PC-3 (cell line): ENCODE data around the gene RPS18. TPM values are rescaled to one million over a fixed set of nuclear protein-coding genes. Genes with fewer than 3 reads are reported as not detected.

Source experiments
- ATAC-seq: fragments of 200-7000 bp; cut with Tn5 transposase; 2 replicates; pipeline ENCODE4 v1.9.1; 2020; ENCODE audit warnings: mild to moderate bottlenecking, moderate library complexity
- BruUV-seq: library from RNA; stranded (reverse); fragments of 400-500 nt; replicated peaks from 2 replicates; lab custom pipeline; 2021; lab: Mats Ljungman, UMichigan
- CTCF ChIA-PET: fragments of 300-600 bp; sonication (Branson Sonifier 250); formaldehyde crosslinking; loops from one replicate; lab custom pipeline; 2022; ENCODE audit warnings: antibody characterized with exemption; lab: Charles Lee
- POLR2A ChIA-PET: fragments of 300-600 bp; sonication (Branson Sonifier 250); formaldehyde crosslinking; loops from one replicate; lab custom pipeline; 2022; ENCODE audit warnings: antibody characterized with exemption; ENCODE audit not compliant: unreplicated experiment; lab: Charles Lee
- DNase-seq: peaks from one replicate; pipeline ENCODE4 v3.0.0-alpha.2; 2015
- H2AFZ ChIP-seq: fragments of 300-600 bp; sonication (generic); 2 replicates; pipeline ENCODE4 v1.6.0; 2016; ENCODE audit warnings: antibody characterized with exemption, low read length
- H3F3A ChIP-seq: fragments of 300-600 bp; sonication (generic); one replicate; pipeline ENCODE4 v1.6.0; 2017; ENCODE audit warnings: antibody characterized with exemption, low read length, control low read depth, mild to moderate bottlenecking; ENCODE audit not compliant: unreplicated experiment
- H3K27ac ChIP-seq: fragments of 300-600 bp; sonication (generic); 2 replicates; pipeline ENCODE4 v1.5.1; 2016; ENCODE audit warnings: mild to moderate bottlenecking, low read length
- H3K27me3 ChIP-seq: fragments of 300-600 bp; sonication (generic); 2 replicates; pipeline ENCODE4 v1.6.1; 2016; ENCODE audit warnings: low read length, mixed read lengths
- H3K36me3 ChIP-seq: fragments of 300-600 bp; sonication (generic); 2 replicates; pipeline ENCODE4 v1.6.1; 2016; ENCODE audit warnings: low read depth, mixed run types, low read length, mixed read lengths
- H3K4me1 ChIP-seq: fragments of 300-600 bp; sonication (generic); 2 replicates; pipeline ENCODE4 v1.5.1; 2016; ENCODE audit warnings: low read length; ENCODE audit not compliant: insufficient read depth
- H3K4me2 ChIP-seq: fragments of 300-600 bp; sonication (generic); 2 replicates; pipeline ENCODE4 v1.6.0; 2016; ENCODE audit warnings: low read length
- H3K4me3 ChIP-seq: fragments of 300-600 bp; sonication (generic); 2 replicates; pipeline ENCODE4 v1.5.1; 2016; ENCODE audit warnings: mild to moderate bottlenecking, low read length, mixed read lengths
- H3K79me2 ChIP-seq: fragments of 300-600 bp; sonication (generic); 2 replicates; pipeline ENCODE4 v1.6.1; 2017; ENCODE audit warnings: low read length, mixed read lengths
- H3K9ac ChIP-seq: fragments of 300-600 bp; sonication (generic); 2 replicates; pipeline ENCODE4 v1.6.0; 2016; ENCODE audit warnings: mild to moderate bottlenecking, low read length
- H3K9me2 ChIP-seq: fragments of 300-600 bp; sonication (generic); replicated peaks from 2 replicates; pipeline ENCODE4 v1.6.1; 2016; ENCODE audit warnings: mixed run types, low read length, mixed read lengths
- H3K9me3 ChIP-seq: fragments of 300-600 bp; sonication (generic); 2 replicates; pipeline ENCODE4 v1.6.1; 2016; ENCODE audit warnings: low read length, mixed read lengths
- H4K20me1 ChIP-seq: fragments of 300-600 bp; sonication (generic); 2 replicates; pipeline ENCODE4 v1.6.1; 2016; ENCODE audit warnings: low read length, mixed read lengths
- CTCF ChIP-seq: fragments of 300-600 bp; sonication (generic); conservative IDR thresholded peaks from 2 replicates; pipeline ENCODE4 v1.5.1; 2017; ENCODE audit warnings: antibody characterized with exemption, low read depth, mild to moderate bottlenecking, low read length
- EZH2 ChIP-seq: fragments of 300-600 bp; sonication (generic); IDR thresholded peaks from one replicate; pipeline ENCODE4 v1.6.1; 2017; ENCODE audit warnings: antibody characterized with exemption, mild to moderate bottlenecking, low read length; ENCODE audit not compliant: unreplicated experiment
- EZH2phosphoT487 ChIP-seq: fragments of 300-600 bp; sonication (generic); IDR thresholded peaks from 2 replicates; pipeline ENCODE4 v1.6.1; 2018; ENCODE audit warnings: mild to moderate bottlenecking, antibody characterized with exemption, low read length, borderline replicate concordance
- intact Hi-C: fragments of 100-400 bp; cut with micrococcal nuclease; formaldehyde crosslinking; loops from 2 replicates; pipeline ENCODE4 v1.9.0; 2023
- total RNA-seq: library from RNA; depleted of rRNA; stranded (reverse); fragments of >200 nt; gene quantifications from 2 replicates; pipeline ENCODE4 v1.2.3, GENCODE V29; 2014

Gene RPS18
- total RNA-seq, 1 experiment from 2014 or later = 3,161 TPM

- BruUV-seq = TSS peak; percentile 2
Observed at GRCh38 chr6:33297406-33297955, 25.6 kb downstream of the RPS18 start.

DNA sequence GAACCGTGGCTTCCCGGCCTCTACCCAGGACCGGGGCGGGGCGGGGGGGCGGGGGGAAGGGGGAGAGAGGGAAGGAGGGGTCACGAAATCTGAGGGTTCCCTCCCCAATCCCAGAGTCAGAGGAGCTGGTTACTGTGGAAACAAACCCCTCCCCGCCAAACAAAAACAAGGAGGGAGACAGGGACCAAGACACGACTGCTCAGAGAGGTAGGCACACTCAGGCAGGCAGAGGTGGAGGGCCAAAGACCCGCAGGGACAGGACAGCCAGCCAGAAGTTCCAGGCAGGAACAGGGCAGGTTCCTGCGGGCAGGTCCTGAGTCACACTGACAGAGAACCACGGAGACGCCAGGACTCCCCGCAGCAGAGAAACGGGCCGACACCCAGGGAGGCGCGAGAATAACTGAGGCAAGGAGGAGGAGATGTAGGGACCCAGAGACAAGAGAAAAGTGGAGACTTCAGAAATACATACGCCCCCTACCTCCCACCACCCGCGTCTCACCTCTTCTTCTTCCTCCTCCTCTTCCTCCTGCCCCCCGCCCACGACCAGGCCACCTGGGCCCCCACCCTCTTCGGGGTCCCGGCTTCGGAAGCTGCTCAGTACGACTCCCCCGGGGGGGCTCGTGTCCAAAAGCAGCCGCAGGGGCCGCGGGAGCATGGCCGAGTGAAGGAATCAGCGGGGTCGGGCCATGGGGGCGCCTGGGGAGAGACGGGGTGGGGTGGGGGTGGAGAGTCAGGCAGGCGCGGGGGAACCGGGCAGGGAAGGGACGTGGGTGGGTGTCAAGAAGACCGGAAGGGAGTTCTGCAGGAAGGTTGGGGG is 26.3 kb downstream of the RPS18 start:
- intact Hi-C loops = loop anchor here (2.0 to 5.0 kb wide), 3 partner anchors 15 to 109 kb away; no protein-coding TSS in a partner anchor

More at GRCh38 chr6:33297406-33297955, 25.6 kb downstream of the RPS18 start:
- H2AFZ ChIP-seq = peak overlapping the region; percentile 88
- H3F3A ChIP-seq = peaks cover 3% of the 10 kb centered on the region
- peak overlapping the region; percentile 92 for H3K27ac ChIP-seq
- peak overlapping the region; percentile 100 for H3K4me2 ChIP-seq
- peak; percentile 72 for DNase-seq
- peaks cover 1% of the 10 kb centered on the region; the same call in 1 of the 2 replicates for H3K36me3 ChIP-seq
- peaks cover 15% of the 10 kb centered on the region for H3K4me1 ChIP-seq
- H3K9me3 ChIP-seq = no peaks in the 10 kb centered on the region
- peak overlapping the region; percentile 80 for H3K9ac ChIP-seq
- ChIA-PET POLR2A (interaction anchor here (0.6 kb wide), 3 partner anchors 382 to 1208 kb away, joined by 3 to 4 read pairs (median 4); no protein-coding TSS in a partner anchor), CTCF (no interaction called here)
- no peaks in the 10 kb centered on the region for H3K27me3 ChIP-seq
- no peaks in the 10 kb centered on the region for H4K20me1 ChIP-seq
- H3K4me3 ChIP-seq = peak overlapping the region; percentile 78
- H3K79me2 ChIP-seq = peaks cover 20% of the 10 kb centered on the region
- no peaks in the 10 kb centered on the region for H3K9me2 ChIP-seq
- TF ChIP-seq EZH2 (no peak), EZH2phosphoT487 (no peak), CTCF (no peak)
- intact Hi-C loops = loop anchor here (5.0 kb wide), 1 partner anchor 110 kb away; no protein-coding TSS in a partner anchor
- peak; percentile 16 for ATAC-seq

More for the DNA sequence above, 26.3 kb downstream of the RPS18 start:
- no TSS peak for BruUV-seq
- ATAC-seq (peak; percentile 54), DNase-seq (peak; percentile 88)
- TF ChIP-seq EZH2phosphoT487 (no peak), CTCF (no peak), EZH2 (no peak)
- no peaks in the 10 kb centered on the region for H3K9me2 ChIP-seq
- CTCF ChIA-PET = no interaction called here
- H4K20me1 ChIP-seq = no peaks in the 10 kb centered on the region
- peak overlapping the region; percentile 88 for H2AFZ ChIP-seq
- no peaks in the 10 kb centered on the region for H3K36me3 ChIP-seq
- H3K79me2 ChIP-seq = peaks cover 20% of the 10 kb centered on the region
- peak overlapping the region; percentile 100 for H3K4me2 ChIP-seq
- no peaks in the 10 kb centered on the region for H3K27me3 ChIP-seq
- peak overlapping the region; percentile 80 for H3K9ac ChIP-seq
- H3K4me1 ChIP-seq = peaks cover 15% of the 10 kb centered on the region
- no peaks in the 10 kb centered on the region for H3K9me3 ChIP-seq
- POLR2A ChIA-PET = interaction anchor here (0.6 kb wide), 3 partner anchors 381 to 1521 kb away, joined by 3 to 4 read pairs (median 4); partner anchors contain the start of gene VWA7
- H3K4me3 ChIP-seq = peak overlapping the region; percentile 78
- peak overlapping the region; percentile 92 for H3K27ac ChIP-seq
- peaks cover 3% of the 10 kb centered on the region for H3F3A ChIP-seq
